NB4 (cell line): ENCODE data around the gene ADGRG6.

ENCODE experiments used
- POLR2A ChIP-seq: IDR thresholded peaks from 2 replicates; pipeline ENCODE4 v1.6.1; 2011; ENCODE audit warnings: mild to moderate bottlenecking; ENCODE audit not compliant: insufficient read length; ENCODE audit errors: extremely low read depth
- TF ChIP-seq, protein P1 (sequence below): IDR thresholded peaks from one replicate; pipeline ENCODE4 v1.5.1; 2012; ENCODE audit warnings: low read depth, low read length
- TF ChIP-seq, protein P2 (sequence below): IDR thresholded peaks from 2 replicates; pipeline ENCODE4 v1.6.1; 2011; ENCODE audit warnings: low read depth, low read length

DNA sequence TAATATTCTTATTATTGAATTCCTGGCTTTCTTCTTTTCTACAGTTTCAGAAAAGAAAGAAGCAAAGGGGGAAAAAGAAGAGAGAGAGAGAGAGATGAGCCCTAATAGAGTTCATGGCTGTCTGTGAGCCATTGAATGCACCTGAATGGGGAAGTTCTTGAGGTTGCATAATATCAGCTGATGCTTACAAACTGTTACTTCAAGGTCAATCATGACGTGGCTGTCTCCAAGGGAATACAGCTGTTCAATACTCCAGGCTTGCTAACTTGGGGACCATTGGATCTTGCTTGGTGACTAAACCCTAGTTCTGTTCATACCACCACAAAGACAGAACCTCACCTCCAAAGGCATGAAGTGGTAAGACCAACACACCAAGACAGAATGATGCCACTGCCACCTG lies 180.4 kb downstream of the ADGRG6 start:
- TF ChIP-seq, protein P1, sequence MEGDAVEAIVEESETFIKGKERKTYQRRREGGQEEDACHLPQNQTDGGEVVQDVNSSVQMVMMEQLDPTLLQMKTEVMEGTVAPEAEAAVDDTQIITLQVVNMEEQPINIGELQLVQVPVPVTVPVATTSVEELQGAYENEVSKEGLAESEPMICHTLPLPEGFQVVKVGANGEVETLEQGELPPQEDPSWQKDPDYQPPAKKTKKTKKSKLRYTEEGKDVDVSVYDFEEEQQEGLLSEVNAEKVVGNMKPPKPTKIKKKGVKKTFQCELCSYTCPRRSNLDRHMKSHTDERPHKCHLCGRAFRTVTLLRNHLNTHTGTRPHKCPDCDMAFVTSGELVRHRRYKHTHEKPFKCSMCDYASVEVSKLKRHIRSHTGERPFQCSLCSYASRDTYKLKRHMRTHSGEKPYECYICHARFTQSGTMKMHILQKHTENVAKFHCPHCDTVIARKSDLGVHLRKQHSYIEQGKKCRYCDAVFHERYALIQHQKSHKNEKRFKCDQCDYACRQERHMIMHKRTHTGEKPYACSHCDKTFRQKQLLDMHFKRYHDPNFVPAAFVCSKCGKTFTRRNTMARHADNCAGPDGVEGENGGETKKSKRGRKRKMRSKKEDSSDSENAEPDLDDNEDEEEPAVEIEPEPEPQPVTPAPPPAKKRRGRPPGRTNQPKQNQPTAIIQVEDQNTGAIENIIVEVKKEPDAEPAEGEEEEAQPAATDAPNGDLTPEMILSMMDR, result no peak
- no peak for TF ChIP-seq POLR2A
- TF ChIP-seq, protein P2, sequence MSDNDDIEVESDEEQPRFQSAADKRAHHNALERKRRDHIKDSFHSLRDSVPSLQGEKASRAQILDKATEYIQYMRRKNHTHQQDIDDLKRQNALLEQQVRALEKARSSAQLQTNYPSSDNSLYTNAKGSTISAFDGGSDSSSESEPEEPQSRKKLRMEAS, result no peak
